Cerebellar cortex (tissue), 1 donor: ENCODE measurements around the gene CANX.
"Not testable (repeated sequence)": the region's sequence is repeated elsewhere in the genome, so short reads cannot be mapped to it uniquely, and the experiment has no call there.

Source experiments
- DNase-seq: peaks from one replicate; pipeline ENCODE4 v3.0.0-alpha.2; 2015; ENCODE audit warnings: low spot score

Gene CANX

GRCh38 chr5:179697993-179698934, 503 bp upstream of the CANX start:
- DNase-seq = peak; percentile 99

- DNase-seq = no peak
Observed at GRCh38 chr5:179699616-179700237, 960 bp downstream of the CANX start.

GRCh38 chr5:179700401-179700918, 1.7 kb downstream of the CANX start:
- DNase-seq = no peak

- no peak for DNase-seq
Observed at GRCh38 chr5:179716286-179716685, 17.5 kb downstream of the CANX start.

- no peak for DNase-seq
Observed at GRCh38 chr5:179720222-179720621, 21.5 kb downstream of the CANX start.

- no peak for DNase-seq
Observed at GRCh38 chr5:179724163-179724562, 25.4 kb downstream of the CANX start.

GRCh38 chr5:179727106-179727505, 28.3 kb downstream of the CANX start:
- DNase-seq = no peak

- no peak for DNase-seq
Observed at GRCh38 chr5:179729303-179729702, 30.5 kb downstream of the CANX start.

GRCh38 chr5:179729727-179730126, 31.0 kb downstream of the CANX start:
- no peak for DNase-seq

GRCh38 chr5:179730356-179730755, 31.6 kb downstream of the CANX start:
- no peak for DNase-seq

- no peak for DNase-seq
Observed at GRCh38 chr5:179730852-179731251, 32.1 kb downstream of the CANX start.

- peak; percentile 37 for DNase-seq
Observed at GRCh38 chr5:179731791-179732411, 33.1 kb downstream of the CANX start.

GRCh38 chr5:179732412-179732917, 33.7 kb downstream of the CANX start, which contains the start of gene MAML1:
TSS of gene MAML1 (plus strand) at chr5:179732822. CDS start at chr5:179733113, 291 bp downstream.
- DNase-seq = peak; percentile 100

GRCh38 chr5:179732918-179733771, 34.4 kb downstream of the CANX start:
- peak; percentile 35 for DNase-seq

- no peak for DNase-seq
Observed at GRCh38 chr5:179733772-179734126, 35.0 kb downstream of the CANX start.

GRCh38 chr5:179734536-179735164, 35.9 kb downstream of the CANX start:
- DNase-seq = no peak

GRCh38 chr5:179738742-179739141, 40.0 kb downstream of the CANX start:
- DNase-seq = no peak

GRCh38 chr5:179744106-179744505, 45.3 kb downstream of the CANX start:
- DNase-seq = not testable (repeated sequence)

- DNase-seq = no peak
Observed at GRCh38 chr5:179746872-179747271, 48.1 kb downstream of the CANX start.

GRCh38 chr5:179747811-179748210, 49.0 kb downstream of the CANX start:
- no peak for DNase-seq
